Measurements from ENCODE around the gene C3orf33. TPM values are rescaled to one million over a fixed set of nuclear protein-coding genes. Genes with fewer than 3 reads are reported as not detected.

Gene C3orf33
- total and polyA plus RNA-seq, 9 of the 15 experiments (the other 6 are each of a cell fraction or from before 2014, with no cell fraction given): 4.1 to 10.2 (median 6.0) TPM

DNA sequence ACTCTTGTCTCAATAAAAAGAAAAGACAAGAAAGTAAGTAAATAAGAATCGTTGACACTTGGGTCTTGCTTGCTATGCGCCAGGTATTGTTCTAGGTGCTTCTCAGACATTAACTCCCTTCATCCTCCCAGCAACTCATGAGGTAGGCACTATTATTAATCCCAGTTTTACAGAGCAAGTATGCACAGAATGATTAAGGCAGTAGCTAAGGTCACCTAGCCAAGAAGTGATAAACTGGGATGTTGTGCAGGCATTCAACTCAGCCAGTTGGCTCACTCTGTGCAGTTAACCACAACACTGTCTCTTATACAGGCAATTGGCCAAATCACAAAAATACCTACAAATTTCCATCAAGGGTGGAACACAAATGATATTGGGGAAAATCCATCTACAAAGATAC, 1.7 kb upstream of the C3orf33 start (continued):
- TF ChIP-seq FUS (optimal IDR thresholded peaks at IDR 0.05; ENCODE audit: low read depth, low read length): no peak
- TF ChIP-seq ZNF699 (CRISPR knock-in tag; IDR thresholded peaks at IDR 0.05; ENCODE audit: insufficient replicate concordance): no peak
- no peak for TF ChIP-seq CREBBP (IDR thresholded peaks at IDR 0.05; ENCODE audit: low read depth, low read length)
- TF ChIP-seq, protein P1, sequence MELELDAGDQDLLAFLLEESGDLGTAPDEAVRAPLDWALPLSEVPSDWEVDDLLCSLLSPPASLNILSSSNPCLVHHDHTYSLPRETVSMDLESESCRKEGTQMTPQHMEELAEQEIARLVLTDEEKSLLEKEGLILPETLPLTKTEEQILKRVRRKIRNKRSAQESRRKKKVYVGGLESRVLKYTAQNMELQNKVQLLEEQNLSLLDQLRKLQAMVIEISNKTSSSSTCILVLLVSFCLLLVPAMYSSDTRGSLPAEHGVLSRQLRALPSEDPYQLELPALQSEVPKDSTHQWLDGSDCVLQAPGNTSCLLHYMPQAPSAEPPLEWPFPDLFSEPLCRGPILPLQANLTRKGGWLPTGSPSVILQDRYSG (tag; conservative IDR thresholded peaks at IDR 0.05; ENCODE audit: low read depth): no peak
- TF ChIP-seq ZNF165 (CRISPR knock-in tag; IDR thresholded peaks at IDR 0.05; ENCODE audit: borderline replicate concordance): no peak
- no peak for TF ChIP-seq COPS2 (conservative IDR thresholded peaks at IDR 0.05)
- TF ChIP-seq KLF10 (CRISPR knock-in tag; IDR thresholded peaks at IDR 0.05): no peak
- no peak for TF ChIP-seq HMG20A (CRISPR knock-in tag; conservative IDR thresholded peaks at IDR 0.05)
- no peak for TF ChIP-seq MAFK (IDR thresholded peaks at IDR 0.05; ENCODE audit: low read length)
- TF ChIP-seq RBM15 (IDR thresholded peaks at IDR 0.05; ENCODE audit: insufficient read depth, low read length): no peak
- no peak for TF ChIP-seq TBL1XR1 (IDR thresholded peaks at IDR 0.05; ENCODE audit: low read length in 2 of 2)
- TF ChIP-seq ESRRB (CRISPR knock-in tag; IDR thresholded peaks at IDR 0.05; ENCODE audit: borderline replicate concordance): no peak
